GM23338 (cell line): ENCODE results near the gene RPS18.

Experiments
- EZH2 ChIP-seq: fragments of 200-600 bp; sonication (generic); IDR thresholded peaks from one replicate; pipeline ENCODE4 v1.8.0; 2017; ENCODE audit warnings: antibody characterized with exemption, mild to moderate bottlenecking, low read depth; ENCODE audit not compliant: unreplicated experiment
- EZH2phosphoT487 ChIP-seq: fragments of 200-600 bp; sonication (generic); IDR thresholded peaks from one replicate; pipeline ENCODE4 v1.8.1; 2018; ENCODE audit warnings: antibody characterized with exemption; ENCODE audit not compliant: unreplicated experiment
- POLR2AphosphoS5 ChIP-seq: IDR thresholded peaks from 2 replicates; pipeline ENCODE4 v1.6.1; 2016; ENCODE audit warnings: antibody characterized with exemption, low read depth
- STAT1 ChIP-seq: IDR thresholded peaks from one replicate; pipeline ENCODE4 v1.6.1; 2016; ENCODE audit warnings: antibody characterized with exemption; ENCODE audit not compliant: unreplicated experiment
- TF ChIP-seq, protein P1 (sequence below), 2 experiments: fragments of 200-600 bp in 1 of 2; sonication (generic) in 1 of 2; conservative IDR thresholded peaks; 2 replicates each; pipeline versions ENCODE4 v1.5.1 to v1.6.1; 2016 to 2017; ENCODE audit warnings: antibody characterized with exemption in 2 of 2, low read depth in 2 of 2, mild to moderate bottlenecking in 2 of 2, moderate library complexity in 1 of 2

DNA sequence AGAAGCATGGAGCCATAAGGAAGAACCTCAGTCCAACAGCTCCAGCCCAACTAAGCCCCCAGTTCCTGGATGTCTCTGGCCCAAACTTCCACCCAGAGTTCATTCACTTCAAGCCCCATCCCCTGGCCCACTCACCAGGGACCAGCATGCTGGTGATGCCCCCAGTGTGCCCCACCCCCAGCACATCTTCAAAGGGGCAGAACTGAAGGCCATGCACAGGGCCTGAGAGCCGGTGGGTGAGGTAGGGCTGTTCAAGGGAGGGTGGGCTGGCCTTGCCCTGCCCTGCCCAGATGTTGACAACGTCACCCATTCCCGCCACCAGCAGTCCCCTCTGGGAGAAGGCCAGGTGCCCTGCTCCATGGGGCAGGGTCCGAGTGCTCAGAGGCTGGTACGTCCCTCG, 8.7 kb downstream of the RPS18 start:
- TF ChIP-seq POLR2AphosphoS5 = no peak
- TF ChIP-seq, protein P1, sequence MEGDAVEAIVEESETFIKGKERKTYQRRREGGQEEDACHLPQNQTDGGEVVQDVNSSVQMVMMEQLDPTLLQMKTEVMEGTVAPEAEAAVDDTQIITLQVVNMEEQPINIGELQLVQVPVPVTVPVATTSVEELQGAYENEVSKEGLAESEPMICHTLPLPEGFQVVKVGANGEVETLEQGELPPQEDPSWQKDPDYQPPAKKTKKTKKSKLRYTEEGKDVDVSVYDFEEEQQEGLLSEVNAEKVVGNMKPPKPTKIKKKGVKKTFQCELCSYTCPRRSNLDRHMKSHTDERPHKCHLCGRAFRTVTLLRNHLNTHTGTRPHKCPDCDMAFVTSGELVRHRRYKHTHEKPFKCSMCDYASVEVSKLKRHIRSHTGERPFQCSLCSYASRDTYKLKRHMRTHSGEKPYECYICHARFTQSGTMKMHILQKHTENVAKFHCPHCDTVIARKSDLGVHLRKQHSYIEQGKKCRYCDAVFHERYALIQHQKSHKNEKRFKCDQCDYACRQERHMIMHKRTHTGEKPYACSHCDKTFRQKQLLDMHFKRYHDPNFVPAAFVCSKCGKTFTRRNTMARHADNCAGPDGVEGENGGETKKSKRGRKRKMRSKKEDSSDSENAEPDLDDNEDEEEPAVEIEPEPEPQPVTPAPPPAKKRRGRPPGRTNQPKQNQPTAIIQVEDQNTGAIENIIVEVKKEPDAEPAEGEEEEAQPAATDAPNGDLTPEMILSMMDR (conservative IDR thresholded peaks at IDR 0.05; ENCODE audit: low read depth in 2 of 2) = no peak
- TF ChIP-seq EZH2phosphoT487 = no peak
- no peak for TF ChIP-seq EZH2
- TF ChIP-seq STAT1 = no peak
